ENCODE data around the gene CAMK2G.
"Not testable (repeated sequence)": the region's sequence is repeated elsewhere in the genome, so short reads cannot be mapped to it uniquely, and the experiment has no call there.

CAMK2G gene

GRCh38 chr10:73895381-73895780, 21.0 kb upstream of the CAMK2G start:
- no CpG with 5 or more reads among the region's 9 CpGs for WGBS, 2 donors (ENCODE audit: extremely low coverage in 2 of 2, insufficient read length in 2 of 2, insufficient replicate concordance in 1 of 2)

GRCh38 chr10:73894245-73894971, 20.1 kb upstream of the CAMK2G start:
- DNase-seq (ENCODE audit: low spot score), result no peak
- no CpG with 5 or more reads among the region's 6 CpGs for whole genome bisulfite sequencing, 2 donors (ENCODE audit: extremely low coverage in 2 of 2, insufficient read length in 2 of 2, insufficient replicate concordance in 1 of 2)
- H2AK5ac ChIP-seq (ENCODE audit: low read depth, low read length), result no peak overlapping the region

More at GRCh38 chr10:73895381-73895780, 21.0 kb upstream of the CAMK2G start:
- H2BK5ac ChIP-seq (ENCODE audit: low read length); H3K18ac ChIP-seq (ENCODE audit: low read length); H4K91ac ChIP-seq (ENCODE audit: low read depth, low read length, poor library complexity); DNase-seq (ENCODE audit: low spot score); H2BK12ac ChIP-seq (ENCODE audit: low read length); H2BK15ac ChIP-seq (ENCODE audit: low read length); H2BK120ac ChIP-seq (ENCODE audit: low read depth, low read length); H4K8ac ChIP-seq (ENCODE audit: low read depth, low read length); H3K79me1 ChIP-seq (ENCODE audit: low read depth, low read length); H3K23ac ChIP-seq (ENCODE audit: low read depth, low read length, poor library complexity); H3K27ac ChIP-seq (replicated peaks; ENCODE audit: low read length); H3K36me3 ChIP-seq (replicated peaks in 1 of 2; ENCODE audit: control insufficient read depth in 2 of 2, insufficient read depth in 2 of 2, low read length in 2 of 2); H3K9ac ChIP-seq (ENCODE audit: low read depth, low read length, poor library complexity); H3K4me2 ChIP-seq (ENCODE audit: insufficient read depth, low read length, poor library complexity, severe bottlenecking); H2AK5ac ChIP-seq (ENCODE audit: low read depth, low read length); H3K4me1 ChIP-seq (ENCODE audit: control insufficient read depth in 2 of 2, insufficient read depth in 1 of 2, low read depth in 1 of 2, low read length in 2 of 2); H3K14ac ChIP-seq (ENCODE audit: low read length); H3K27me3 ChIP-seq (ENCODE audit: control insufficient read depth in 3 of 3, insufficient read depth in 3 of 3, low read depth in 1 of 3, low read length in 3 of 3); H3K4ac ChIP-seq (ENCODE audit: low read length); H3K4me3 ChIP-seq (ENCODE audit: low read length in 2 of 2); H3K9me3 ChIP-seq (replicated peaks in 1 of 2; ENCODE audit: control insufficient read depth in 2 of 2, insufficient read depth in 1 of 2, low read depth in 1 of 2, low read length in 2 of 2); H2AFZ ChIP-seq (ENCODE audit: low read length): not testable (repeated sequence)

GRCh38 chr10:73893426-73893825, 19.1 kb upstream of the CAMK2G start:
- no peak overlapping the region for H3K4me3 ChIP-seq (ENCODE audit: low read length in 2 of 2)
- no peak overlapping the region for H3K9ac ChIP-seq (ENCODE audit: low read depth, low read length, poor library complexity)
- no CpG with 5 or more reads among the region's 8 CpGs for WGBS, 2 donors (ENCODE audit: extremely low coverage in 2 of 2, insufficient read length in 2 of 2, insufficient replicate concordance in 1 of 2)
- no peak overlapping the region for H4K8ac ChIP-seq (ENCODE audit: low read depth, low read length)
- H3K23ac ChIP-seq (ENCODE audit: low read depth, low read length, poor library complexity), result no peak overlapping the region
- H3K14ac ChIP-seq (ENCODE audit: low read length), result peak overlapping the region; percentile 2
- H3K18ac ChIP-seq (ENCODE audit: low read length), result no peak overlapping the region
- no peaks in the 10 kb centered on the region for H3K79me1 ChIP-seq (ENCODE audit: low read depth, low read length)
- no peaks in the 10 kb centered on the region for H3K36me3 ChIP-seq (replicated peaks in 1 of 2; ENCODE audit: control insufficient read depth in 2 of 2, insufficient read depth in 2 of 2, low read length in 2 of 2)
- H3K9me3 ChIP-seq (replicated peaks in 1 of 2; ENCODE audit: control insufficient read depth in 2 of 2, insufficient read depth in 1 of 2, low read depth in 1 of 2, low read length in 2 of 2), result no peaks in the 10 kb centered on the region
- no peak overlapping the region for H2BK120ac ChIP-seq (ENCODE audit: low read depth, low read length)
- no peak overlapping the region for H3K4me2 ChIP-seq (ENCODE audit: insufficient read depth, low read length, poor library complexity, severe bottlenecking)
- no peak overlapping the region for H2AK5ac ChIP-seq (ENCODE audit: low read depth, low read length)
- H2BK5ac ChIP-seq (ENCODE audit: low read length), result no peak overlapping the region
- no peak overlapping the region for H2AFZ ChIP-seq (ENCODE audit: low read length)
- H3K27me3 ChIP-seq (ENCODE audit: control insufficient read depth in 3 of 3, insufficient read depth in 3 of 3, low read depth in 1 of 3, low read length in 3 of 3), result no peaks in the 10 kb centered on the region
- H4K91ac ChIP-seq (ENCODE audit: low read depth, low read length, poor library complexity), result no peak overlapping the region
- no peak overlapping the region for H2BK15ac ChIP-seq (ENCODE audit: low read length)
- DNase-seq (ENCODE audit: low spot score), result no peak
- H3K4ac ChIP-seq (ENCODE audit: low read length), result no peak overlapping the region
- H2BK12ac ChIP-seq (ENCODE audit: low read length), result no peak overlapping the region
- H3K27ac ChIP-seq (replicated peaks; ENCODE audit: low read length), result no peak overlapping the region
- peaks cover 0 to 4% of the 10 kb centered on the region in 2 donors for H3K4me1 ChIP-seq (ENCODE audit: control insufficient read depth in 2 of 2, insufficient read depth in 1 of 2, low read depth in 1 of 2, low read length in 2 of 2)

More at GRCh38 chr10:73894245-73894971, 20.1 kb upstream of the CAMK2G start:
- Histone ChIP-seq H2BK12ac (ENCODE audit: low read length) (no peak overlapping the region), H3K23ac (ENCODE audit: low read depth, low read length, poor library complexity) (no peak overlapping the region), H2BK120ac (ENCODE audit: low read depth, low read length) (no peak overlapping the region), H3K4me2 (ENCODE audit: insufficient read depth, low read length, poor library complexity, severe bottlenecking) (no peak overlapping the region), H2BK15ac (ENCODE audit: low read length) (no peak overlapping the region), H3K4me1 (ENCODE audit: control insufficient read depth in 2 of 2, insufficient read depth in 1 of 2, low read depth in 1 of 2, low read length in 2 of 2) (peaks cover 0 to 2% of the 10 kb centered on the region in 2 donors), H3K14ac (ENCODE audit: low read length) (no peak overlapping the region), H3K27me3 (ENCODE audit: control insufficient read depth in 3 of 3, insufficient read depth in 3 of 3, low read depth in 1 of 3, low read length in 3 of 3) (no peaks in the 10 kb centered on the region), H2AFZ (ENCODE audit: low read length) (no peak overlapping the region), H4K91ac (ENCODE audit: low read depth, low read length, poor library complexity) (no peak overlapping the region), H3K27ac (replicated peaks; ENCODE audit: low read length) (no peak overlapping the region), H3K4ac (ENCODE audit: low read length) (no peak overlapping the region), H4K8ac (ENCODE audit: low read depth, low read length) (no peak overlapping the region), H2BK5ac (ENCODE audit: low read length) (no peak overlapping the region), H3K9ac (ENCODE audit: low read depth, low read length, poor library complexity) (no peak overlapping the region), H3K36me3 (replicated peaks in 1 of 2; ENCODE audit: control insufficient read depth in 2 of 2, insufficient read depth in 2 of 2, low read length in 2 of 2) (no peaks in the 10 kb centered on the region), H3K79me1 (ENCODE audit: low read depth, low read length) (no peaks in the 10 kb centered on the region), H3K18ac (ENCODE audit: low read length) (no peak overlapping the region), H3K4me3 (ENCODE audit: low read length in 2 of 2) (no peak overlapping the region), H3K9me3 (replicated peaks in 1 of 2; ENCODE audit: control insufficient read depth in 2 of 2, insufficient read depth in 1 of 2, low read depth in 1 of 2, low read length in 2 of 2) (no peaks in the 10 kb centered on the region)

GRCh38 chr10:73892310-73893030, 18.1 kb upstream of the CAMK2G start:
- Histone ChIP-seq H2AK5ac (ENCODE audit: low read depth, low read length) (no peak overlapping the region), H2BK5ac (ENCODE audit: low read length) (no peak overlapping the region), H2AFZ (ENCODE audit: low read length) (no peak overlapping the region), H3K18ac (ENCODE audit: low read length) (no peak overlapping the region), H2BK120ac (ENCODE audit: low read depth, low read length) (no peak overlapping the region), H3K4me1 (ENCODE audit: control insufficient read depth in 2 of 2, insufficient read depth in 1 of 2, low read depth in 1 of 2, low read length in 2 of 2) (peaks cover 0 to 6% of the 10 kb centered on the region in 2 donors), H3K4me2 (ENCODE audit: insufficient read depth, low read length, poor library complexity, severe bottlenecking) (no peak overlapping the region), H3K23ac (ENCODE audit: low read depth, low read length, poor library complexity) (no peak overlapping the region), H3K4me3 (ENCODE audit: low read length in 2 of 2) (no peak overlapping the region), H2BK15ac (ENCODE audit: low read length) (no peak overlapping the region), H3K9ac (ENCODE audit: low read depth, low read length, poor library complexity) (no peak overlapping the region), H4K91ac (ENCODE audit: low read depth, low read length, poor library complexity) (peak overlapping the region; percentile 1), H2BK12ac (ENCODE audit: low read length) (no peak overlapping the region), H3K9me3 (replicated peaks in 1 of 2; ENCODE audit: control insufficient read depth in 2 of 2, insufficient read depth in 1 of 2, low read depth in 1 of 2, low read length in 2 of 2) (no peaks in the 10 kb centered on the region), H3K36me3 (replicated peaks in 1 of 2; ENCODE audit: control insufficient read depth in 2 of 2, insufficient read depth in 2 of 2, low read length in 2 of 2) (no peaks in the 10 kb centered on the region), H4K8ac (ENCODE audit: low read depth, low read length) (no peak overlapping the region), H3K27me3 (ENCODE audit: control insufficient read depth in 3 of 3, insufficient read depth in 3 of 3, low read depth in 1 of 3, low read length in 3 of 3) (no peaks in the 10 kb centered on the region), H3K27ac (replicated peaks; ENCODE audit: low read length) (no peak overlapping the region), H3K4ac (ENCODE audit: low read length) (no peak overlapping the region), H3K79me1 (ENCODE audit: low read depth, low read length) (no peaks in the 10 kb centered on the region), H3K14ac (ENCODE audit: low read length) (no peak overlapping the region)
- WGBS, 2 donors (ENCODE audit: extremely low coverage in 2 of 2, insufficient read length in 2 of 2, insufficient replicate concordance in 1 of 2), result no CpG with 5 or more reads among the region's 10 CpGs
- DNase-seq (ENCODE audit: low spot score), result no peak

All from neuronal stem cell (in vitro differentiated cells).